Measurements from ENCODE around the gene ADGRV1.

ADGRV1 gene

DNA sequence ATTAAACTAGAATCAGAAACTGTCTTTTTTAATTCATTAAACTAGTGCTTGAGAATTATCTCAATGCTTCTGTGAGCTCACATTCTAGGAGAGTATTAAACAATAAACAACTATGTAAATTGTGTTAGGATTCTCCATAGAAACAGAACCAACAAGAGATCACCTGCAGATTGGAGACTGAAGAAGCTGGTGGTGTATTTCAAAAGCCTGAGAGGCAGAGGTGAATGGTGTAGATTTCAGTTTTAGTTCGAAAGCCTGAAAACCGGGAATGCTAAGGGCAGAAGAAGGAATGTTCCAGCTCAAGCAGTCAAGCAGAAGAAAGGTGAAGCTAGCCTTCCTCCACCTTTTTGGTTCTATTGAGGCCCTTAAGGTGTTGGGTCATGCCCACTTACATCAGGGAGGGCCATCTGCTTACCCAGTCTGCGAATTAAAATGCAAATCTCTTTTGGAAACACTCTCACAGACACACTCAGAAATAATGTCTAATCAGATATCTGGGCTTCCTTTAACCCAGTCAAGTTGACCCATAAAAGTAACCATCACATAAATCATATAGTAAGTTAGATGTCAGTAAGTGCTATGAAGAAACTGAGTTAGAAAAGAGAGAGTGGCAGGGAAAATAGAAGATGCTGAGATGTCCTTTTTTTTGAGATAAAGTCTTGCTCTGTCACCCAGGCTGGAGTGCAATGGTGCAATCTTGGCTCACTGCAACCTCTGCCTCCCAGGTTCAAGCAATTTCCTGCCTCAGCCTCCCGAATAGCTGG lies 533.1 kb downstream of the ADGRV1 start:
- in situ Hi-C loops (cut with HindIII; ENCODE audit: low sequenced_read_pairs) = no loop called here

DNA sequence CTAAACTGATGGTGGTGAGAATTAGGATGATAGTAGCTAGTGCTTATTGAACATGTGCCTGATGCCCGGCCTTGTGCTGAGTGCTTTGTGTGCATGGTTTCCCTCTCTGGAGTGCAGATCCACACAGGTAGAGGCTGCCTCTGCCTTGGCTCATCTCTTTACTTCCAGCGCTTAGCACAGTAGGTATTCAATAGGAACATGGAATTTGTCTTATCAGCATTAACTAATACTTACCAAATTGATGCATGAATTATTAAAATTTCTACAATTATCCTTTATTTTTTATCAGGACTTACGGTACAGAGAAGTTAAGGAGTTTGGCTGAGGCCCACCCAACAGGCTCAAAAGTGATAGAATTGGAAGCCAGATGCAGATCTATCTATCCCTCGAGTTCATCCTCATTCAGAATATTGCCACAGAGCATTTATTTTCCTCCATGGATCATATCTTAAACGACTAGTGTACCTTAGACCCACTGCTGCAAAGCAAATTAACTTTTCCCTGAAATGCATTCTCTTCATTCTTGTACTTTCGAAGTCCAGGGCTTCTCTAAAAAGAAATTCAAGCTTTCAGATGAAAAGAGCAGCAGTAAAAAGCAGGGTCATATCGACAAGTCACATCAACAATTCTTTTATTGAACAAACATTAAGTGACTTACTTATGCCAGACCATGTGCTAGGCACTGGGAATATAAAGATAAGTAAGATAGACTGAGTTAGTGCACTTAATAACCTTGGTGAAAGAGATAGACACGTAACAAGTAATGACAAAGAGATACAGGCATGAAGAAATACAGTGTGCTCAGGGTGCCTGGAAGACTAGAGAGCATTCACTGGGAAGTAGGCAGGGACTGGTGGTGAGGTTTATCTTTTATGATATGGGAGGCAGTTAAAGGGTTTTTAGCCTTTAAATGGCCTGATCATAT lies 534.5 kb downstream of the ADGRV1 start:
- in situ Hi-C loops (cut with HindIII; ENCODE audit: low sequenced_read_pairs) = no loop called here

DNA sequence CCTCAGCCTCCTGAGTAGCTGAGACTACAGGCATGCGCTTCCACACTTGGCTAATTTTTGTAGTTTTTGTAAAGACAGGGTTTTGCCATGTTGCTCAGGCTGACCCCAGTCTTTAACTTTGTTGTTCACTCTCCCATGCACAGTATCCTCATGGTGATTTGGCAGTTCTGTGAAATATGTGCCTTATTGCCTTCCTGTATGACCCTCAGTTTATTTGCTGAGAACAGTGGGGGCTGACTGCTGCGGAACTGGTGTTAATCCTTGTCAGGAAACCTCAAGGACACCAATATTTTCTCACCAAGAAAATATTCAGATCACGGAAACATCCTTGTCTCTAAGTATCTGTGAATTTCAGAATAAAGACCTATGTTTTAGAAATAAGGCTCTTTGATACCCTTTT lies 536.7 kb downstream of the ADGRV1 start:
- in situ Hi-C loops (cut with HindIII; ENCODE audit: low sequenced_read_pairs) = loop anchor here (5.0 kb wide), 2 partner anchors 38 to 287 kb away; partner anchors contain the start of gene ARRDC3

DNA sequence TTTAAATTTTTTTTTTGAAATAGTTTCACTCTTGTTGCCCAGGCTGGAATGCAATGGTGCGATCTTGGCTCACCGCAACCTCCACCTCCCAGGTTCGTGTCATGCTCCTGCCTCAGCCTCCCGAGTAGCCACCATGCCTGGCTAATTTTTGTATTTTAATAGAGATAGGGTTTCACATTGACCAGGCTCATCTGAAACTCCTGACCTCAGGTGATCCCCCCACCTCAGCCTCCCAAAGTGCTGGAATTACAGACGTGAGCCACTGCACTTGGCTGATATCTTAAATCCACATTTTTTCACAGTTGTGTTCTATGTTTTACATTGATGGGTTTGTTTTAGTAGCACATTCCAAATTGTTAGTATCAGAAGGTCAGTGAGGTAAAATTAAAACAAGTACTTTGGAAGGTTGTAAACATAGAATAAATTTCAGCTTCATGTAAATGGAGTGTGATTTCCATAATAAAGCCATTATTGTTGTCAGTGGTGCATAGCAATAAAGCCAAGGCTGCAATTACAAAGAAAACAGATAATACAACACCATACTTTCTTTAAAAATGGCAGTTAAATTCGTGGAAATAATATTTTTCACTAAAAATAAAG lies 537.3 kb downstream of the ADGRV1 start:
- in situ Hi-C loops (cut with HindIII; ENCODE audit: low sequenced_read_pairs) = loop anchor here (5.0 kb wide), 2 partner anchors 39 to 286 kb away; partner anchors contain the start of gene ARRDC3

DNA sequence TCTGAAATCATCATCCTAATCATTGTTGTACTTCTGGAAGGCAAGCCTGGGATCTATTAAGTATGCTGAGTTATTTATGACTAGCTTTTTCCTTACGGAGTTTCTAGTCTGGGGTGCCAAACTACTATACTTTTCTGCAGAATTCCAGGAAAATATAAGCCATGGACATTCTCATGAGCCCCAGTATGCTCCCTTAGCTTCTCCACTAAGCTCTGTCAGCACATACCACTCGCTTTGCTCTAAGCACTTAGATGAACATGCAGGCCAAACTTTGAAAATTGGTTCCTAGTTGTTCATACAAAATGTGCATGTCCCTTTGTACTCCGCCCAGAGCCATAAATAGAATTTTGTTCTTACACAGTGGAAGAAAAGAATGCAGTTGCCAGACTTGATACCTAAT lies 539.9 kb downstream of the ADGRV1 start:
- in situ Hi-C loops (cut with HindIII; ENCODE audit: low sequenced_read_pairs) = loop anchor here (5.0 kb wide), 2 partner anchors 41 to 284 kb away; partner anchors contain the start of gene ARRDC3

DNA sequence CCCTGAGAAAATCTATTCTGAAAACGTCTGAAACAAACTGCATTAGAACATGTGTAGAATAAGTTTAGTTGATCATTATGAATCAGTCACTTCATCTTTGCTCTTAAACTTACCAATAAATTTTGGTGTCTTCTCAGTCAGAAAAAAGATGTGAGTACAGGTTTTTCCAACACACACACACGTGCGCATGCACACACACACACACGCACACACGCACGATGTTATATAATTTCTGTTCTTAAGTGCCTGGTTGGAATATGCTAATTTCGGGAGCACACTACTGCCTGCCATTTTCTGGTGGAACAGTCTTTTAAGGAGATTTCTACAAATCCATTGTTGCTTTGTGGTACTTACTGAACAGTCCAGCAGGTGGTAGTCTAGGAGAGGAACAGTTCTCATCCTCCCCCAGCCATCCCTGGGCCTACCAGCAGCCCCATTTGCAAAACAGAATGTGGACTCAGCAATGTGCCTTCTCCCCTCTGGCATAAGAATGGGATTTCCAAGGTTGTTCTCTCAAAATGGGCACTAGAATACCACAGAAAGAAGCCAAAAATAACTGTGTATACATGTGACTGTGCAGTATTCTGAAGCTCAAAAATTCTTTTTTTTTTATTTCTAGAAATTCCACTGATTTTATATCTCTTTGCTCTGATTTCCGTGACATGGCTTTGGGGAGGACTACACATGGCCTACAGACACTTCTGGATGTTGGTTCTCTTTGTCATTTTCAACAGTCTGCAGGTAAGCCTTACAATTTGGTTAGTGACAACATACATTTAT lies 543.2 kb downstream of the ADGRV1 start:
- in situ Hi-C loops (cut with HindIII; ENCODE audit: low sequenced_read_pairs) = no loop called here

DNA sequence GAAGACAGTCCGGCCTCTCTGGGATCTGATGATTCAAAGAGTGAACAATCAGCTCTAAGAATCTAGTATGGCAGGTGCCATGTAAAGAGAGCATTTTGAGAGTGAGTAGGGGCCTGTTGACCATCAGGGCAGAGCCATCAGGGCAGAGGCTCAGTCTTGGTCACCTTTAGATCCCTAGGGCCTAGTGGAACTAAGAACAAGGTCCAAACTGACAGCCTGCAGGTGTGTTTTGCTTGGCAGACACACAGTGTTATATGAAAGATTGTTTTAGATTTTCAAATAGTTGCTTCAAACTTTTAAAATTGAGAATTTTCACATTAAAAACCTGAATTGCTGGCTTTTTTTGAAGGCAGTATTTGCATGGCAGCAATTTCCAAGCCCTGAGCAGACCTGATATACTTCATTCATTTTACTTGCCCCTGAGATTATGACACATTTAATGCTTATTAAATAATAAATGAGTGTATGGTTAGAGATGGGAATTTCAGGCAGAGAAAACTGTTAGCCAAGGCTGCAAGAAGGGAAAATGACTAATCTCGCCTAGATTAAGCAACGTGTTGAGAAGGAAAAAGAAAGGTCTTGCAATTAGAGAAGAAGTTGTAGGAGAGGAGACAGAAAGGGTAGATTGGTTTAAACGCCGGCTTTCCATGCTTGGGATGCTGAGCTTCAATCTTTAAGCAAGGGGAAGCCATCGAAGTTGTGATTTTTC lies 544.9 kb downstream of the ADGRV1 start:
- in situ Hi-C loops (cut with HindIII; ENCODE audit: low sequenced_read_pairs) = no loop called here

DNA sequence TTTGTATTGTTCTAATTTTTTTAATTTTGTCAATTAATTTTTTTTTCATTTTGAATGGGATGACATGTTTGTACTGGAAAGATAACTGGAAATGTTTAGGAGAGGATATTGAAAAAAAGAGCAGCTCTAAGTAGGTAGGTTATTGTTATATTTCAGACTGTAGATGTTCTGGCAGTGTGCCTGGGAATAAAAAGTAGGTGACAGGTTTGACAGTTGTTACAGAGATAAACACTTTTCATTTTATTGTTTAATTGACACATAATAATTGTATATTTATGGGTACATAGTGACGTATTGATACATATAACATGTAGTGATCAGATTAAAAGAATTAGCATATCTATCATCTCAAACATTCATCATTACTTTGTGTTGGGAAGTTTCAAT lies 545.5 kb downstream of the ADGRV1 start:
- in situ Hi-C loops (cut with HindIII; ENCODE audit: low sequenced_read_pairs) = no loop called here

DNA sequence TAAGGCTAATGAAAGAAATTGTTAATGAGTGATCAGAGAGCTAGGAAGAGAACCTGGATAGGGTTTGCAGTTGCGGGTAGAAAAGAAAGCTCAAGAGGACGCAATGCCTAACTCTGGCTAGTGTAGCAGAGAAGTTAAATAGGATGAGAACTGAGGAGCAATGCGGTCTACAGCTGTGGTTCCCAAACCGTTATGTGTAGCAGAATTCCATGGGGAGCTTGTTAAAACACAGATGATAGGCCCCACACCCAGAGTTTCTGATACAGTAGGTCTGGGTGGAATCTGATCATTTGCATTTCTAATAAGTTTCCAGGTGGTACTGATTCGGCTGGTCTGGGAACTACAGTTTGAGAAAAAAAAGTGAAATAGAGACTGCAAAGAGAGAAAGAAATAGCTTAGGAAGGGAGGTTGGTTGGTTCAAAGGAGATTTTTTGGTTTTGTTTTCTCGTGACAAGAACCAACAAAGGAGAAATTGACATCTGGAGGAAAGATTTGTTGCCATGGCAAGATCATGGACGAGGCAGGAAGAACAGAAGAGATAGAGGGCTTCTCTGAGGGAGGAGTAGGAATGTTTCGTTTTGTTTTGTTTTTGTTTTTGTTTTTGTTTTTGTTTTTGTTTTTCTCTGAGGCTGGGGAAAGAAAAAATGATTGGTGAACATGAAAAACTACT lies 548.4 kb downstream of the ADGRV1 start:
- in situ Hi-C loops (cut with HindIII; ENCODE audit: low sequenced_read_pairs) = no loop called here

DNA sequence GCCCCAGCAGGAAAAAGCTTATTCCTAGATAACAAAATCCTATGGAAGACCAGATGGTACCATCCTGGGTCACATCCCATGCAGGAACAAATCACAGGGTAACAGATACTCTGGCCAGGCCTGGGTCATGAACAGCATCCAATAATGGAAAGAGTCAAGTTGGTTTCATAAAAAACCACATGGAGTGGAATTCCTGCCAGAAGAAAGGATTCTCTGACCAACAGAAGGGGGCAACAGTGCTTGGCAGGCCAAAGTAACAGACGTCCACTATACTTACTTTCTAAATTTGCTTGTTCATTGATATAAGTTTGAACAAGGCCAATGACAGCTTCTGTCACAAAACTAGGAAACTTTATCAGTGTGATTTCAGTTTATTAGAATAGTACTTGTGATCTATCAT lies 551.0 kb downstream of the ADGRV1 start:
- in situ Hi-C loops (cut with HindIII; ENCODE audit: low sequenced_read_pairs) = no loop called here

DNA sequence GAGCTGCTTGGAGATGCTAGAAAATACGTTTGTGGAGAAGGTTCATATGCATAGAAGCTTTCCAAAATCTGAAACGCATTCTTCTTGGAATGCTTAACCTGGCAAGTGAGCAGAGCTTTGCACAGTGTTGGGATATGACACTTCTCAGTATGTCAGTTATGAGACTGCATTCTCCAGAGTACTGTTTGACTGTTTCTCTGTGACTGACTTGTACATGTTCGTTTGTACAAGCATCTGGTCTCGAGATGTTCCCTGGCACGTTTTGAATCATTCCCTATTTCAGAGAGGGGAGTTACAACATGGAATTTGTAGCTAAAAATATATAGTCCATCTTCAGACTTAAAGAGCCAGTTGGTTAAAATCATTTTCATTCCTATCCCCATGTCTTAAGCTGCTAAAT lies 552.1 kb downstream of the ADGRV1 start:
- in situ Hi-C loops (cut with HindIII; ENCODE audit: low sequenced_read_pairs) = no loop called here

DNA sequence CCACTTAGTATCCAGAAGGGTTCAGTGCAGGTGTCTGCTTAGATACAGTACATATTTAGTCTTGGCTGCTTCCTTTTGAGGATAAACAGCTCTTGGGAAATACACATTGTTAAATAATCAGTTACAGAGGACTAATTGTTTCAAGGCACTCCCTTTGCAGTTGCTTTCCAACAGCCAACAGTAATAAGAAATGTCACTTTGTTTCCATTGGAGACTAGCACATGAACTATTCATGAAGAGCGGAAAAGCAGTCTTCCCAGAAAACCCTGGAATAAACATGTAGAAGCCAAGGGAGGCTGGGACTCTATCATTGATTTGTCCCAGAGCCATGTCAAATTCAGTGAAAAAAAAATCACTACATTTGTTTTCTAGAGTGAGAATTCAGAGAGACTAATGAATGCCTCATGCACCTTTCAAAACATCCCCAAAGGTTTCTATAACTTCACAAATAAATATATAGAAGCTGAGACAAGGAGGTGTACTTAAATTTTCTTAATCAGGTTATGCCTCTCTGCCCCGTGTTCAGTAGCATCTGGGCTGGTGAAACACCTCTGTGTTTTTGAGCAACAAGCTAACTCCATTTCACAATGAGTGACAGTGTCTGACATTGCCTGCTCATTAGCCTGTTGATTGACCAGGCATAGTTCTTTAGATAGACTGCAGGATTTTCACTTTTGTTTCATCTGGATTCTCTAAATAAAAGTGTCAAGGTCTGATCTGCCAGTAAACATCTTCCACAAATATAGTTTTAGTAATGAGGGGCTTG lies 553.1 kb downstream of the ADGRV1 start:
- in situ Hi-C loops (cut with HindIII; ENCODE audit: low sequenced_read_pairs) = no loop called here

DNA sequence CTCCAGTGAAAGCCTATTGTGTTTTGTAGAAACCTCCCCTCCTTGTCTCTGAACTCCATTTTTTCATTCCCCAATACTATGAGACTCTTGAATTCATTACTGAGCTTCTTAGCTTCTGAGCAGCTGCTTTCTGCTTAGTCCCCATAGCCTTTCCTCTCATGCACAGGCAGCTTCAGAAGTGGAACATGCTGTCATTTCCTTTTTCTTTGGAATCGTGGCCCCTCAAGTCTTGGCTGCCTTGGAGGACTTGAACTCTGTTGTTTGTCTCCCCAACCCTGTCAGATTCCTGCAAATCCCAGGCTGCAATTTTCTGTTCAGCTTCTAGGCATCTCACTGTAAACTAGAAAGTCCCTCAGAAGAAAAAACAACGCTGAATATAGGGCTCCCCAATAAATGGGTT lies 556.1 kb downstream of the ADGRV1 start:
- in situ Hi-C loops (cut with HindIII; ENCODE audit: low sequenced_read_pairs) = no loop called here

DNA sequence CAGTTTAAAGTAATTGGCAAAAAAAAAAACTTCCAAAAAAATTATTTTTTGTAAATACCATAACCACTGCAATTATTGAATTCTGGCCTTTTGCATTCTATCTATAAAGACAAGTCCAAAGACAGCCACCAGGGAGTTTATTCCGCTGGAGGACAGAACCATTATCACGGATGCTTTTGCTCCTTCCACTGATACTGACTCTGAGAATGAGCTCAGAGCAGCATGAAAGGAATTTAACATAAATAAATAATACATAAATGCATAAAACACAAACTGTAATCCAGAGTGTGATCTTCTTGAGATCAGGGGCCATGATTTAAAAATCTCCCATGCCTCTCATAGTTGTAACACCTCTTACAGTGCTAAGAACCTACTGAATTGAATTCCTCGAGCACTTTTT lies 559.8 kb downstream of the ADGRV1 start:
- in situ Hi-C loops (cut with HindIII; ENCODE audit: low sequenced_read_pairs) = no loop called here

DNA sequence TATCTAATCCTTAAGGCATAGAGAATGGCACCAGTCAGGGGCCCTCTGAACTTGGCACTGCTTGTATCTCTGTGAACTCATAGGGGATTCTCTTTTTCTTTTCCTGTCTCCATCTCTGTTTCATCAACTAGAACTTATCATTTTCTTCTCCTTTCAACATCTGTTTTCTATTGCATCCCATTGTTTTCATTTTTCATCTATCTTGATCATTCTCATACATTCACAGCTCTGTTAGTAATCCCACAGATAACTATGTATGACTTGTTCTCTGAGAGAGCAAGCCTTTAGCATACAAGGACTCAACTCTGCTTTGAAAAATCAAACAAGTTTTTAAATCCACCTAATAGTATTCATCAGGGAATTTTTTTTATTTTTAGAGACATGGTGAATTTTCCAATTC lies 560.2 kb downstream of the ADGRV1 start:
- in situ Hi-C loops (cut with HindIII; ENCODE audit: low sequenced_read_pairs) = no loop called here

DNA sequence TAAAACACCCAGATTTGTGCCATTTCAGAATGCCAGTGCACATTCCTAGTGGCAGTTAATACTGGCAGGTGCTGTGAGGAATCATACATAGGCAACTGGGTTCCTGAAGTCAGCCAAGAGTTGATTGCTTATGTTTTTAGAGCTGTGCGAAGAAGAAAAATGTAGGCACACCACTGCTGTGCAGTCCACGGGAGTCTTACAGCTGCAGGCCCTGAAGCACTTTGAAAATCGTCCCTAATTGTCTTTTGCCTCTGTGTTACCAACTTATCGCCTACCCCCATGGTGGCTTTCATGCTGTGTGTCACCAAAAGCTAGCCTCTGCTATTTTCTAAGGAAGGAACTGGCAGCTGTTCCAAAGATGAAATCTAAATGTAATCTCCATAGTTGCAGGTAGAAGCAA lies 560.6 kb downstream of the ADGRV1 start:
- in situ Hi-C loops (cut with HindIII; ENCODE audit: low sequenced_read_pairs) = no loop called here

DNA sequence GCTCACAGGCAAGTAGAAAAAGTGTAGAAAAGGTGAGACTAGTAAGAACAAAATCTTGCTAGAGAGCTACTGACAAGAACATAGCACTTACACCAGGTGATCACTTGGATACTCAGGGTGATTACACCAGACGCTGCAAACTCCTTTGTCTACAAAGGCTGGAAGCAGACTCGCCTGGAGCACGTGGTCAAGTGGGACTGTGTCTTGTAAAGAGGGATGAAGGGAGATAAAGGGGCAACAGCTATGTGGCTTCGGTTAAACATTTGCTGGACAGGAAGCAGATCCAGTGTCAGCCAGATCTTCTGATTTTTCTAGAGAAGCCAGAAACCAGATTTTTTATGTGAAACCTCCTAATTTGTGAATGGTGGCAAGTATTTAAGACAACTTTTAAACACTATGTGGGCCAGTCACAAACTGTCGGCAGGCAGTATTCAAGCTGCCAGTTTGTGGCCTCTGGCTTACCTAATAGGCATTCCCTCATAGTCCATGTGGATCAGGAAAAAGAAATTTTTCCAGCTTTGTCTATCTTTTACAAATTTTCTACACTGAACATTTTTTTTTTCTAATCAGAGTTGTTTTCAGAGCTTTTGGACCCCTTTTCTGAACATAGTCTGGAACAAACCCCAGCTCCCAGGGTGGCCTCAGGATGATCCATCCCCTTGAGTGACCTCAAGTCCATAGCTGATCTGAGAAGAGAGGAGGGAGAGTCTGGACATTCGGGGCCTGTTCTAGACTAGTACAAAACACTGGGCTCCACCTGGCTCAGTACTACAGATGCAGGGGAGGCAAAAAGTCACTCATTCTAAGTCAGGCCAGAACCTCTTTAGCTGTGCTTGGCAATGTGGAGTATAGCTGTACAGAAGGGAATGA lies 561.6 kb downstream of the ADGRV1 start:
- in situ Hi-C loops (cut with HindIII; ENCODE audit: low sequenced_read_pairs) = no loop called here
